Activated CD4-positive, alpha-beta T cell treated with anti-CD3 and anti-CD28 coated beads for 4 hours (primary cell): ENCODE measurements around the gene CFAP299.

Source experiments
- DNase-seq, 2 donors: peaks; one replicate each; pipeline ENCODE4 v3.0.0-alpha.2; 2020

The CFAP299 gene

DNA sequence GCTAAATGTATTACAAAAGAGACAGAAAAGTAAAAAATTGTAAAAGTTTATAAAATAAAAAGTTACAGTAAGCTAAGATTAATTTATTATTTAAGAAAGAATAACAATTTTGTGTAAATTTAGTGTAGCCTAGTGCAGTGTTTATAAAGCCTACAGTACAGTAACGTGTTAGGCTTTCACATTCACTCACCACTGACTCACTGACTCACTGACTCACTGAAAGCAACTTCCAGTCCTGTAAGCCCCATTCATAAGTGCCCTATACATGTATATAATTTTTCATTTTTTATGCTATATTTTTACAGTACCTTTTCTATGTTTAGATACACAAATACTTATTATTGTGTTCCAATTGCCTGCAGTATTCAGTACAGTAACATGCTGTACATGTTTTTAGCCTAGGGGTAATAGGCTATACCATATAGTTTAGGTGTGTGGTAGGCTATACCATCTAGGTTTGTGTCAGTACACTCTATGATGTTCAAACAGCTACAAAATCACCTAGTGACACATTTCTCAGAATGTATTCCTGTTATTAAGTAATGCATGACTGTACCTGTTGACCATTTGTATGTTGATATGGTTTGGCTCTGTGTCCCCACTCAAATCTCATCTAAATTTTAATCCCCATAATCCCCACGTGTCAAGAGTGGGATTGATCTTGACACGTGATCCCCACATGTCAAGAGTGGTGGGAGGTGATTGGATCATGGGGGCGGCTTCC, 57.9 kb downstream of the CFAP299 start:
- no peak for DNase-seq

DNA sequence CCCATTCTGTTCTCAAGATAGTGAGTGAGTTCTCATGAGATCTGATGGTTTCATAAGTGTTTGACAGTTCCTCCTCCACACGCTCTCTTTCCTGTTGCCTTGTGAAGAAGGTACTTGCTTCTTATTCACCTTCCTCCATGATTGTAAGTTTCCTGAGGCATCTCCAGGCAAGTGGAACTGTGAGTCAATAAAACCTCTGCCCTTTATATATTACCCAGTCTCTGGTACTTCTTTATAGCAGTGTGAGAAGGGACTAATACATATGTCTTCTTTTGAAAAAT, 58.4 kb downstream of the CFAP299 start:
- no peak for DNase-seq

DNA sequence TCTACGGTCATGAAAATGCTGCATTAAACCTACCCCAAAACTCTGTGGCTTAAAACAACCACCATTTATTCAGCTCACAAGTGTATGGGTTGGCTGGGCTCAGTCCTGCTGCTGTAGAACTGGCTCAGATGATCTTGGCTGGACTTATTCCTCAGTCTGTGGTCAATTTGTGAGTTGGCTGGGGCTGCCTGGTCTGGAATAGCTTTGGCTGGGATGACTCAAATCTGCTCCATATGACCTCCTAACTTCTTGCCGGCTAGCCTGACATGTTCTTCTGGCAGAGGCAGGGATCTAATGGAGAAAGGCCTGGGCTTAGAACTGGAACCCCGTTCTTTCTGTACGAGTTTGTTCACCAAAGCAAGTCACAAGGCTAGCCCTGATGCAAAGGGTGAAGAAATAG, 71.7 kb downstream of the CFAP299 start:
- no peak for DNase-seq

DNA sequence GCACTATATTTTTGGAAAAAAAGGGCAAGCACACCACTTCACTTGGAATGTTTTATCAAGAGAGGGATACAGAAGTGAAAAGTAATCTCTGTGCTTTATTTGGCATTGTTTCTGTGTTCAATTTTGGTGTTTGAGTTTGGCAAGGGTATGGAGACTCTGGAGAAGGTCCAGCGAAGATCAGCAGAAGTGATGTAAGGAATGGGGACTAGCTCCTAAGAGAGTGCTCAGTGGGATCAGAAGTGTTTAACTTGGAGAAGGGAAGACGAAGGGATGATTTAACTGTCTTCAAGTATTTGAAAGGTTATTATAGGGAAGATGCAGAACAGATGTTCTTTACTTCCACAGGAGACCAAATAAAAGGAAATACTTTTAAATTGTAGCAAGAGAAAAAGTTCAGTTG, 74.3 kb downstream of the CFAP299 start:
- DNase-seq: no peak

DNA sequence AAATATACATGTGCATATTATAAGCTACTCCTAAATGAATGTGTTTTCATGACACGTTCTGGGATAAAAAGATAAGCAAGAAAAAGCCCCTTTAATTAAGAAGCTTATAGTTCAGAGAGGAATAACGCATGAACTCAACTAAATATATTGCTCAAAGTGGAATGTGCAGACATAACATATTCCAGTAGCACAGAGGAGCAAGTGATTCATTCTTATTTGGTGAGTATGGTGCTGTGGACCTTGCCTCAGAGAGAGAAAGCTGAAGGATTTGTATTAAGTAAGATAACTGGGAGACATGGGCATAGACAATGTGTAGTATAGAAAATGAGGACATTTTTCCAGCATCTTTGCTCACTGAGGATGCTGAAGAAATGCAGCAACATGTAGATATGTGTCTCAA, 76.8 kb downstream of the CFAP299 start:
- DNase-seq: no peak

DNA sequence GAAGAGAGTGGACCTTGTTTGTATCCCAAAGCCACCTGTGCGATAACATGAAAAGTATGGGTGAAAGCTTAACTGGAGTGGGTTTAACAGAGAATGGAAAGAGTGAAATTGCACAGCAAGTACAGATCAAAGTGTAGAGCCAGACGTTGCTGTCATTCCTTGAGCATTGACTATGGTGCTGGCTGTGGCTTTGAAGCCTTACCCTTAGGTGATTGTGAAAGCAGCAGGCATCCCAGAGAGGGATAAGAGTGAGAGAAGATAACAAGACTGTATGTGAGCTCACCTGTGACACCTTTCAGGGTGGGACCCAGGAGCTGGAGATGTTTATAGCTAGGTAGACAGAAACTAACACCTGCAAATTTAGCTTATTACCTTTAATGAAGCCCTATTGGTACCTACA, 77.6 kb downstream of the CFAP299 start:
- no peak for DNase-seq

DNA sequence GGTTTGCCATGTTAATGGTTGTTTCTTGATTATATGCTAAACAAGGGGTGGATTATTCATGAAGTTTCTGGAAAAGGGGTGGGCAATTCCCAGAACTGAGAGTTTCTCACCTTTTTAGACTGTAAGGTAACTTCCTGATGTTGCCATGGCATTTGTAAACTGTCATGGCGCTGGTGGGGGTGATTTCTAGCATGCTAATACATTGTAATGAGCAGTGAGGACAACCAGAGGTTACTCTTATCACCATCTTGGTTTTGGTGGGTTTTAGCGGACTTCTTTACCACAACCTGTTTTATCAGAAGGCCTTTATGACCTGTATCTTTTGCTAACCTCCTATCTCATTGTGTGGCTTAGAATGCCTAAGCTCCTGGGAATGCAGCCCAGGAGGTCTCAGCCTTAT, 81.5 kb downstream of the CFAP299 start:
- no peak for DNase-seq

DNA sequence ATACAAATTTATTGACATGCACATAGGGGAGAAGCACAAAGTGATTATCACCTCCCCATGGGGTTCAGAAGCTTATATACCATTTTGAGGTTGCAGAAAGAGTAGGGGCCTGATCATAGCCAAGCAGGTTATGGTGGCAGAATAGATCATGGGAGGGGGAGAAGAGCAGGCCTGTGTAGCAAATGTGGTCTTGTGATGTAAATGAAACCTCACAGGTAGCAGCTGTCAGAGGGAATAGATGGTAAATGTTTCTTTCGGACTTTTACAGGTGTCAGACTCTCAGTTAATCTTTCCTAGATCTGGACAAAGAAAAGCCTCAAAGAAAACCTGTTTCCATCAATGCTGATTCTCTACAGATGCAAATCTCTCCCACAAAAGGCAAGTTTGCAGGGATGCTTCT, 84.4 kb downstream of the CFAP299 start:
- DNase-seq: no peak

DNA sequence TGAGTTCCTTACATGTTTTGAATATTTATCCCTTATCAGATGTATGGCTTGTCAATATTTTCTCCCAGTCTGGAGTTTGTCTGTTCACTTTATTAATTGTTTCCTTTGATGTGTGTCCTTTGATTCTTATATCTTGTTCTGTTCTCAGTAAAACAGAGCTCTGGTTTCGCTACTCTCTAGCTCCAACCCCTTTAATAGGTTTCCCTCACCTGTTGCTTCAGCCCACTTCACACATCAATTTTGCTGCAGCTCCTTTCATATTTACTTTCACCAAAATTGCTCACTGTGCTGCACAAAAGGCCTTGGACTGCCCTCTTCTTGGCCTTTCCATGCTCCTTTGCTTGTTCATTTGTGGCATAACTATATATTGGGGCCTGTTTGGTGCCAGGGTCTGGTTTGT, 85.1 kb downstream of the CFAP299 start:
- DNase-seq: no peak

DNA sequence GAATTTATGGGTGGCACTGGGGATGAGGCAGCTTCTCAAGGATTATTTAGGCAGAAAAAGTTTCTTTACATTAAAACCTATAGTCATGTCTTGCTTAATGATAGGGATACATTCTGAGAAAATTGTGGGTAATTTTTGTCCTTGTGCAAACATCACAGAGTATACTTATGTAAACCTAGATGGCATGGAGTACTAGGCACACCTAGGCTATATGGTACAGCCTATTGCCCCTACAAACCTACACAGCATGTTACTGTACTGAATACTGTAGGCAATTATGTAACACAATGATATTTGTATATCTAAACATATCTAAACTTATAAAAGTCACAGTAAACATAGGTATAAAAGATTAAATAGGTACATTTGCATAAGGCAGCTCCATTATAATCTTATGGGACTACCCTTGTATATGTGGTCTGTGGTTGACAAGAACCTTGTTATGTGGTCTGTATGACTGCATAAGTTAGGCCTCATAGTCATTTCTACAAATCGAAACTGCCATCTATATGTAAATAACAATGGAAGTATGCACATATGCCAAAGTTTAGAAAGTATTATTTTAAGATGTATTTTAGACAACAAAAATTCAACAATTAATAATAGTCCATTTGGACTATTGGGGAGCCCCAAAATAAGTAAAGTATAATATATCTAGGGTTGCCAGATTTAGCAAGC, 87.3 kb downstream of the CFAP299 start:
- DNase-seq: no peak

DNA sequence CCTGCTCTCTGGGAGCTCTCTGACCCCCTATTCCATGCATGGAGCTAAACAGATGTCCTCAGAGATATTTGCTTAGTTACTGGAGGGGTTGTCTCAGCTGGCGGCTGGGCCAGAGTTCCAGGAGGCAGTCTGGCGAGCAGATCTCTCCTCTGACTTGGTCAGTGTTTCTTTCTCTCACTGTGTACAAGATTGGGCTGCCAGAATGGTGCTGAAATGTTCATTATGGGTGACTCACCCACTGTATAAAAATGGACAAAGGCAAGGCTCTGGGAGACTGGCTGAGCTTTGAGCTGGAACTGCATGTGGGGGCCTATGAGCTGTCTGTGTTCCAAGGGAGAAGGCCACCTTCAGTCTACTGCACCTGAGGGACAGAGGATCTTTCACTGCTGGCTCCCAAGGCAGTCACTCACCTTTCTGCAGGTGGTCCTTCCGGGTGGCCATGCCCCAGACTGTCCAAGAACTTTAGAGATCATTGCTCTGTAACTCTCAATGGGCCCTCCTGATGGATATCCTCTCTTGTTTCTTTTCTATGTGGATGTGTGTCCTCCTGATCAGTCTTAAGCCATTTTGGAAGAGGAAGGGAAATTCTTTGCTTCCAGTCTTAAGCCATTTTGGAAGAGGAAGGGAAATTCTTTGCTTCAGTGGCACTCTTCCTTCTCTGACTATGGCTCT, 88.2 kb downstream of the CFAP299 start:
- DNase-seq: no peak

DNA sequence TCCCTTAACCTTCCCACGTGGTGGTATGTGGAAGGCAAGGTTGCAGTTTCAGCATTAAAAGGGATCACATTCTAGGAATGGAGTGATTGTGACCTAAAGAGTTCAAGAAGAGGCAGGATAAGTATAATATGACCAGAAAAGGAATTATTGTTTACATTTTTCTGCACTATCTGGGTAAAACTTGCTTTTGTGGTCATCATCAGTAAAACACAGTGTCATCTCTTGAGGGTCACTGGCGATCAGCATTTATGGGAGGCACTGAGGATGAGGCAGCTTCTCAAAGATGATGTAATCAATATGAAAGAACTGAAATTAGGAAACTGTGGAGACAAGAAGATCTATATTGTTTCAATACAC, 88.7 kb downstream of the CFAP299 start:
- DNase-seq: no peak

DNA sequence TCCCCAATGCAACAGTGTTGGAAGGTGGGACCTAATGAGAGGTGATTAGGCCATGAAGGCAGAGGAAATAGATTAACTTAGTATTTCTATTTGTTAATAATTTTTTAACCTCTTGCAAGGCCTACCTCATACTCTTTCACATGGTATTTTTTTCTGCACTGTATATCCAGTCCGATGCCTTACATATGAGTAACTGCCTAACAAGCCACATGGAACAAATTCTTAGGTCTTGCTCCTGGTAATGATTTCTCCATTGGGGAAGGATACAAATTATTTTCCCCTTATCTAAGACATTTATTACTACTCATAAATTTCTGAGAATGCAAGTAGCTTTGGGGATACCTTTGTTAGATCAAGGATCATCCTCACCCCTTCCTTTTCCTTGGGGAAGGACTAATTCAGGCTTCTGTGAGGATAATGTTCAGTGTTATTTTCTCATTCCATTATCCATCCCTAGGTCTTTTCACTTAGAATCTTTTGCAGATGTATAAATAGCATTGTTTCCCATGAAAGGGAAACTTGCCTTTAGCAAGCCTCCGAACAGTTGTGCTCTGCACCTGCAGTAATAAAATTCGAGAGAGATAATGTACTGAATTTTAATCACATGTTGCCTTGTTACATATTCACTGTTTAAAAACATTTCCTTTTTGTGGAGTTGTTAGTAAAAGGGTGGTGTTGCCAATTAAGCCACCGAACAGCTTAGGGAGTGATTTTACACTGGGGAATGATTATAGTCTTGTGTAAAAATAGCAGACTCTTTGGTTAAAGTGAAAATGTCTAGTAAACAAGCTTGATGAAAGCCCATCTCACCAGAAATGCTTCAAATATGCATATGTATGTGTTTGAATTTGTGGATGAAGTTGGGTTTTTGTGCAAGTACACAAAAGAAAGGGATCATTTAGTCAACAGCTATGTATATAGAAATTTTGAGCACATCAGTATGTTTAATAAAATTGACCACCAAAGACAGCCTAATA, 89.9 kb downstream of the CFAP299 start:
- DNase-seq: no peak

DNA sequence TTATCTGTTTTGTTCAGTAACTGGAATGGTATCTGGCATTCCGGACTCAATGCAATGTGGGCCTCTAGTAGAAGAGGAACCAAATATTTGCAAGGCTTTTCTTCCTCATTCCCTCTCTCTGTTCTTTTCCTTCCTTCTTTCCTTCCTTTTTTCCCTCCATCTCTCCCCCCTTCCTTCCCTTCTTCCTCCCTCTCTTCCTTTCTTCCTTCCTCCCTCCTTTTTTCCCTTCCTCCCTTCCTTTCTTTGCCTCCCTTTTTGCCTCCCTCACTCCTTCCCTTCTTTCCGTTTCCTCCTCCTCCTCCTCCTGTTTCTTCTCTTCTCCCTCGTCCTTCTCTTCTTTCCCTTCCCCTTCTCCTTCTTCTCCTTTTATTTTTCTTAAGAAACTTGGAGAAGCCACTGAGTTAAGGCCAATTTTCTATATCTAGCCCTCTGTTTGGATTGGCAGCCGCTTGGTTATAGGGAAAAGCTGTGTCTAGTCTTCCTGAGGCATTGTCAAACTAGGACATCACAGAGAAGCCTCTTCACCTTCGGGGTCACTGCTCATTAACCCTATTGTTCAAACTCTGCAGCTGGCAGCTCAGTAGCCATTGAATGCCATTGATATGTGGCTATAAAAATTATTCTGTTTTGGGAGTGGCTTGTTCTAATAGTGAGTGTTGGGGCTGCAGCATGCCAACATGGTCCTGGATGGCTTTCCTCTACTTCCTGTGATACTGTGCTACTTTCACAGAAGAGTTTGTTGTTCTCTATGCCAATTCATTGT, 95.9 kb downstream of the CFAP299 start:
- no peak for DNase-seq

DNA sequence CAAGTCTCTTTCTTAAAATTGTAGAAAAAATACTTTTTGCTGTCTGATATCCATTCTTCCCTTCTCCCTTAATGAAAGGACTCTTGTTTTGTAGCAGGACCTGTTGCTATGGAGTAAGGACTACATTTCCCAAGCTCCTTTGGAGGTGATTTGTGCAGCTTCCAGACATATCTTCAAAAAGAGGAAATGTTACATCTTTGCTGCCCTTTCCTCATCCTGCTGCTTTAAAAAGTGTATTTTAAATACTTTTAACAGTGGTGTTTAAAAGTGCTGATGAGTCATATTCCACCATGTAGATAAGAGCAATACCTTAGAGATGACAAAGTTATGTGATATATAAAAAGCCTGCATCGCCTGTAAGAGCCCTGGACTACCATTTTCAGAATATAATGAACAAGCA, 98.7 kb downstream of the CFAP299 start:
- DNase-seq: no peak

DNA sequence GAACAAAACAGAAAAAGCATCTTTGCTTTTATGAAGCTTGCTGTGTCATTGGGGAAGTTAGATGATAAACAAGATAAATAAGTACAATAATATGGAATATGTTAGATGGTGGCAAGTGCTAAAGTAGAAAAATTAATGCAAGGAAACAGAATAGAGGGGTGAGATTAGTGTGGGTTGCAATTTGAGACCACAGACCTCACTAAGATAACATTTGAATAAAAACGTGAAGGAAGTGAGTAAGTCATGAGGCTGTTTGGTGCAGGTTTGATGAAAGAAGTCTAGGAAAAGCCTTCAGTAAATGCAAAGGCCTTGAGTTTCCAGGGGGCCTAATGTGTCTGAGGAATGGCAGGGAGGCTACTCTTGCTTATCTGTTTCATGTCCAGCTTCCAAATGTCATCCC, 102.5 kb downstream of the CFAP299 start:
- no peak for DNase-seq

DNA sequence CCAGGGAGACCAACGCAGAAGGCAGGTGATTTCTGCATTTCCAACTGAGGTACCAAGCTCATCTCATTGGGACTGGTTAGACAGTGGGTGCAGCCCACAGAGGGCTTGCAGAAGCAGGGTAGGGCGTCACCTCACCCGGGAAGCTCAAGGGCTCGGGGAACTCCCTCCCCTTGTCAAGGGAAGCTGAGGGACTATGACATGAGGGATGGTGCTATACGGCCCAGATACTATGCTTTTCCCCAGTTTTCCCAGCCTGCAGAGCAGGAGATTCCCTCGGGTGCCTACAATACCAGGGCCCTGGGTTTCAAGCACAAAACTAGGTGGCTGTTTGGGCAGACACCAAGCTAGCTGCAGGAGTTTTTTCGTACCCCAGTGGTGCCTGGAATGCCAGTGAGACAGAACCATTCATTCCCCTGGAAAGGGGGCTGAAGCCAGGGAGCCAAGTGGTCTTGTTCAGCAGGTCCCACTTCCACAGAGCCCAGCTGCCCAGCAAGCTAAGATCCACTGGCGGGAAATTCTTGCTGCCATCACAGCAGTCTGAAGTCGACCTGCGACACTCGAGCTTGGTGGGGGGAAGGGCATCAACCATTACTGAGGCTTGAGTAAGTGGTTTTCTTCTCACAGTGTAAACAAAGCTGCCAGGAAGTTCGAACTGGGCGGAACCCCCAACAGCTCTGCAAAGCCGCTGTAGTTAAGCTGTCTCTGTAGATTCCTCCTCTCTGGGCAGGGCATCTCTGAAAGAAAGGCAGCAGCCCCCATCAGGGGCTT, 103.9 kb downstream of the CFAP299 start:
- peak; percentile 4 to 5 for DNase-seq

DNA sequence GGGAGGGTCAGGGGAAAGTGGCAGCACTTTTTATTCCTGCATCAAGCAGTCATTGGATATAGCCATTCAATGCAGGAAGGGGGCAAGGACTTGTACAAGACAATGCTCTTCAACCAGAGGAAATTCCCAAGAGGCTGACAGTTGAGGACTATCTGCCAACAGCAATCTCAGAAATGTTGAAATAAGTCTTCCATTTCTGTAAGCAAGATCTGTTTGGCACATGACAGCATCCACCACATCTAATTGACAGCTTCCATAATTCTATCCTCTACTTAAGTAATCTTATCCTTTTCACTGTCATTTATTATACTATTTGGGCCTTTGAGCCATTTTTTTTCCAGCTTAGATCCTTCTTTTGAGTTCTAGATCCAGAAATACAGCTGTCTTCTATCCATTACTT, 110.7 kb downstream of the CFAP299 start:
- DNase-seq: no peak

DNA sequence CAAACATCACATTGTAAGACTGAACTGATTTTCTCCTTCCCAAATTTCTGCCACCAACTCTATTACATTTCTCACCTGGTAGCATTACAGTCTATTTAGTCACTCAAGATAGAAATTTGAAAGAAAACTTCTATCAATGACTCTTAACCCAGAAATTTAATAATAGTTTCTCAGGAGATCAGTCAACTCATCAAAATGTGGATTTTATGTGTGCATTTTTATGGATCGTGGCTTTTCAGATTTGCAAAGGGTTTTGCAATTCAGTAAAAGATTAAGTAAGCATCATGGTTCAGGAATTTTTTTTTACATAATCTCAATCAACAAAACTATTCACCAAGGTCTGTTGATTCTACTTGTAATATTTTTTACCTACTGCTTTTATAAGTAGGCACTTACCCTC, 111.1 kb downstream of the CFAP299 start:
- no peak for DNase-seq

DNA sequence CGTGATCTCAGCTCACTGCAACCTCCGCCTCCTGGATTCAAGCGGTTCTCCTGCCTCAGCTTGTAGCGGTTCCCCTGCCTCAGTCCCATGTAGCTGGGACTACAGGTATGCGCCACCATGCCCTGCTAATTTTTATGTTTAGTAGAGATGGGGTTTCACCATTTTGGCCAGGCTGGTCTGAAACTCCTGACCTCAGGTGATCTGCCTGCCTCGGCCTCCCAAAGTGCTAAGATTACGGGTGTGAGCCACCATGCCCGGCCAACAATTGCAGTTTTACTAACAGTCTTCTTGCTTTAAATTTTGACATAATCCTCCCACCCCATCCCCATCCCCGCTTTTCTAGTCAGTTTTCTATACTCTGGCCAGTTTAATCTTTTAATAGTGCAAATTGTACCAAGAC, 112.0 kb downstream of the CFAP299 start:
- no peak for DNase-seq

DNA sequence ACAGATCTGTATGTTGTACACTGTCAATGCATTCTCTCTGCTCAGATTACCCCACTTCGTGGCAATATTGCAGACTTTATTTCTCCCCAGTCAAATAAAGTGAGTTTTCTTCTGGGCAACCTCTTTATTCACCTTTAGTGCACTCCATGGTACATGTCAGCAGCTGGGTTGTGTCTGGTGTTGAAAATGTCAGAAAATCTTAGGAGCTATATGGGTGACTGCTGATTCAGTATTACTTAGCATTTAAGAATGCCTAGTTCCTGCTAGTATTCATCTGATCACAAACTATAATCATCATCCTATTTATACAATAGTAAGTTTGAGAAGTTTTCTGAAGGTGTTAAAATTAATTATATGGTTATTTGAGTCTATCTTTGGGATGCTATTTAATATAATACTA, 112.5 kb downstream of the CFAP299 start:
- no peak for DNase-seq

DNA sequence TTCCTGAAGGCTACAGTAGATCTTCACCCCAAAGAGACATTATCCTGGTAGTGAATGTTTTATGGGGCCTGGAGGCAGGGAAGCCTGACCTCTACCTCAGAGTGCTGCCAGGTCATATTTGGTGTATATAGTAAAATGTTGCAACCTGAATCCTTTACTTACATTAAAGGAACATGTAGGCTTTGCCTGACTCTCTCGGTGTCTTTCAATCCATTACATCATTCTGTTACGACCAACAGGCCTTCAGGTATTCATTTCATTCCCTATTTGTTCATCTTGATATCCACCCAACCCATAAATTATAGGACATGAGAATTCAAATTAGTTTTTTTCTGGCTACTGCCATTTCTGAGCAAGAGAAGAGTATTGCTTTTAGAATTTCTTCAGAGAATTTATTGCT, 116.5 kb downstream of the CFAP299 start:
- no peak for DNase-seq
